ENCODE data around the gene PSMD13.
"Not testable (repeated sequence)": the region's sequence is repeated elsewhere in the genome, so short reads cannot be mapped to it uniquely, and the experiment has no call there.

Gene PSMD13

GRCh38 chr11:278001-278951 is 41.5 kb downstream of the PSMD13 start, which contains the start of gene NLRP6:
NLRP6 (plus strand) TSS chr11:278407; CDS start chr11:278570, 163 bp downstream.
- no peak for FAIRE-seq

DNA sequence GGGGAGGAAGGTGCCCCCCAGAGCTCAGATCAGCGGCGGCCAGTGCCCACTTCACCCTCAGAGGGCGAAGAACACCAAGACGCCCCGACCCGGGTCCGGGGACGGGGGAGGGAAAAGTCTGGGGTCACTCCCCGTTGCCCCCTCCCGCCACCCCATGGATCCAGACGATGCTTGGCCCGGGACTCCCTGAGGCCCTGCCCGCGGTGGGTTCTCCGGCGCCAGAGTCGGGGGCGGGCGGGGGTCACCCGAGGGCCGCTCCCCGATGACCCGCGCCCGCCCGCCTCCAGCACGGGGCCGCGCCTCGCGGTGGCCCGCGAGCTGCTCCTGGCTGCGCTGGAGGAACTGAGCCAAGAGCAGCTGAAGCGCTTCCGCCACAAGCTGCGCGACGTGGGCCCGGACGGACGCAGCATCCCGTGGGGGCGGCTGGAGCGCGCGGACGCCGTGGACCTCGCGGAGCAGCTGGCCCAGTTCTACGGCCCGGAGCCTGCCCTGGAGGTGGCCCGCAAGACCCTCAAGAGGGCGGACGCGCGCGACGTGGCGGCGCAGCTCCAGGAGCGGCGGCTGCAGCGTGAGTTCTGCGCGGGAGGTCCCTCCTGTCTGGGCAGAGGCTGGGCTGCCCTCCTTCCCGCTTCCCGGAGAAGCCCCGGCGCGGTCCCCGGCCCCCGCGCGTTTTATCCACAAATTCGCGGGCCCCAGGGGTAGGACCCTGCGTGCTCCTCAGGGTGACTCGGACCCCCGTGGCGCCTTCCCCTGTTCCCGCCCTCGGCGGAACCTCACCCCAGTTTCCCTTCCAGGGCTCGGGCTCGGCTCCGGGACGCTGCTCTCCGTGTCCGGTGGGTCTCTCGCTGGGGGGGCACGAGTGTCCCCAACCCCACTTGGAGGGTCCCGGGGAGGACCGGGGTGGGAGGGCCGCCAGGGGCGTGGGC is 42.5 kb downstream of the PSMD13 start:
- FAIRE-seq, result no peak

- no peak for FAIRE-seq
These were observed 43.4 kb downstream of the PSMD13 start for GRCh38 chr11:279966-280705.

- no peak for FAIRE-seq
These were observed 44.1 kb downstream of the PSMD13 start for GRCh38 chr11:280706-281485.

GRCh38 chr11:281486-282161 is 44.8 kb downstream of the PSMD13 start:
- FAIRE-seq, result no peak

DNA sequence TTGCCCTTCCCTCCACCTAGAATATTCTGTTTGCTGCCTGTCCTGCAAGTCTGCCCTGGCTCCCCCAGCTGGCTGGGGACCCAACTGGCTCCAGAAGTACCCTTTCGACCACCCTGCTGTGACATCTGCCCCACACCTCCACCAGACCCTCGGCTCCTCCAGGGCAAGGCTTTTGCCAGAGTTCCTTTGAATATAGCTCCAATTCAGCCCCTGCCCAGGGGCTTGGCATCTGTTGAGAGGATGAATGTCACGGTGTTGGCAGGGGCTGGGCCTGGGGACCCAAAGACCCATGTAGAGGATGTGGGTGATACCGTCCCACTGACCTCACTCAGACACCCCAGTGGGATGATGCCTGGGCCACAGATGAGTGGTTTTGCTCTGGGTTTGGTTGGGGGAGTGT is 45.4 kb downstream of the PSMD13 start:
- no peak for FAIRE-seq

DNA sequence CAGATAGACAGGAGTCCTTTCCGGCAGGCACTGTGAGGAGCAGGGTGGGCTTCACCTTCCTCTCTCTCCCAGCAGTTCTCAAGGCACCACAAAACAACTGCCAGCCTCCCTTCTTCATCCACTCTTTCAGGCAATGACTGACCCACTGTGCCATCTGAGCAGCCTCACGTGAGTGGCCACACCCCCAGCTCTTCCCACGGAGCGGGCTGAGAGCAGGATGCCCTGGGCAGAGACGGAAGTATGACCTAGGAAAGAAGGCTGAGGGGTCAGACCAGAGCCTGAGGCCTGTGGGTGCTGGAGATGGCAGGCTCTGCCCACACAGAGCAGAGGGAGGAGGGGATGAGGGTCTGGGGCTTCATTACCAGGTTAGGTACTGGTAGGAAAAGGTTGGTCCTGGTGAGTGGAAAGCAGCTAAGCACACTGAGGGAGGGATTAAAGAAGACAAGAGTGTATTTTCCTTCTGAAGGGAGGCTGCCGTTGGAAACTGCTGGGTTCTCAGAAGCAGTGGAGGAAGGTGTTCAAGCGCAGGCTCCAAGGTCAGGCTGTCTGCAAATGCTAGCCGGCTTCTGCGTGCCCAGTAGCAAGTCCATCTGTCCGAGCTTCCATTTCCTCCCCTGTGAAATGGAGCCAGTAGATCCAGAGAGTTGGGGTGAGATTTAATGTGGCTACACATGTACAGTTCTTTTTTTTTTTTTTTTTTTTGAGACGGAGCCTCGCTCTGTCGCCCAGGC is 46.0 kb downstream of the PSMD13 start:
- FAIRE-seq, result no peak

DNA sequence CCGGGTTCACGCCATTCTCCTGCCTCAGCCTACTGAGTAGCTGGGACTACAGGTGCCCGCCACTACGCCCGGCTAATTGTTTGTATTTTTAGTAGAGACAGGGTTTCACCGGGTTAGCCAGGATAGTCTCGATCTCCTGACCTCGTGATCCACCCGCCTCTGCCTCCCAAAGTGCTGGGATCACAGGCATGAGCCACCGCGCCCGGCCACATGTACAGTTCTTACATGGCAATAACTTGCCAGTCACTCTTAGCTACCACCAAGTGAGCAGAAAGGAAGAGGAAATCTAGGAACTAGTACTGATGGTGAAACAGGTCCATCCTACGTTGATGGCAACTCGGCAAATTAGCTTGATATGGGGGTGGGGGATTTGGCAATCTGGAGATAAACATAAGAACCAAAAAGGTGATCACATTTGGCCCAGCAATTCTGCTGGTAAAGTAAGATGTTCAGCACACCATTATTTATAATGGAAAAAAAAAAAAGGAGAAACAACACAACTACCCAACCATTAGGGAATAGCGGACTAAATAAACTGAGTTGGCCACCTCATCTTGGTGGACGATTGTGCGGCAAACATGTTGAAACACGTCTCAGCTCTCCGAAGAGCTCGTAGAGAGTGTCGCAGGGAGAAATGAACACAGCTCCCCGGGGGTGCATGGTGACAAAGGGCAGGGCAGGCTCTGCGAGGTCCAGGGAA is 46.8 kb downstream of the PSMD13 start:
- no peak for FAIRE-seq

DNA sequence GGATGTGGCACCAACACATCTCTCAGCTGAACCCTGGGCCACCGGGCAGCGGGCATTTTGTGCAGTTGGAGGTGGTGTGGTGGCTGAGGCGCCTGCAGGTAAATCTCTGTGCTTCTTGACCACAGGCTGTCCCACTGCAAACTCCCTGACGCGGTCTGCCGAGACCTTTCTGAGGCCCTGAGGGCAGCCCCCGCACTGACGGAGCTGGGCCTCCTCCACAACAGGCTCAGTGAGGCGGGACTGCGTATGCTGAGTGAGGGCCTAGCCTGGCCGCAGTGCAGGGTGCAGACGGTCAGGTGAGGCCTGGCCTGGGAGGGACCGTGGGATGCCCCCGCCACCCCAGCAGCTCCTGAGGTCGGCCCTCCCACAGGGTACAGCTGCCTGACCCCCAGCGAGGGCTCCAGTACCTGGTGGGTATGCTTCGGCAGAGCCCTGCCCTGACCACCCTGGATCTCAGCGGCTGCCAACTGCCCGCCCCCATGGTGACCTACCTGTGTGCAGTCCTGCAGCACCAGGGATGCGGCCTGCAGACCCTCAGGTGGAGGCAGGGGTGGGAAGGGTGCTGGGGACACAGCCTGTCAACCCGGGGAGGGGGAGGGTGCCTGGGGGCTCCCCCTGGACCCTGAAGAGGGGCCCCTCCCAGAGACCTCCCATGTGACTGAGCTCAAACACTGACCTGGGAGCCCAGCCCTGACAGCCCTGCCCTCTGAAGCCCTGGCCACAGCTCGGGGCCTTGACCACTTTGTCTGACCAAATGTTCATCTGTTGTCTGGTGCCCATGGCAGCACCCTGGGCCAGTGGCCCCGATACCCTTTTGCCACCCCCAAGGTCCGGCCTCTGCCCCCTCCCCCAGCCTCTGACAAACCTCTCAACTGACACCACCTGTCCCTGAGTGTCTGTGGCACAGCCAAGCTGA is 47.6 kb downstream of the PSMD13 start:
- FAIRE-seq, result no peak

DNA sequence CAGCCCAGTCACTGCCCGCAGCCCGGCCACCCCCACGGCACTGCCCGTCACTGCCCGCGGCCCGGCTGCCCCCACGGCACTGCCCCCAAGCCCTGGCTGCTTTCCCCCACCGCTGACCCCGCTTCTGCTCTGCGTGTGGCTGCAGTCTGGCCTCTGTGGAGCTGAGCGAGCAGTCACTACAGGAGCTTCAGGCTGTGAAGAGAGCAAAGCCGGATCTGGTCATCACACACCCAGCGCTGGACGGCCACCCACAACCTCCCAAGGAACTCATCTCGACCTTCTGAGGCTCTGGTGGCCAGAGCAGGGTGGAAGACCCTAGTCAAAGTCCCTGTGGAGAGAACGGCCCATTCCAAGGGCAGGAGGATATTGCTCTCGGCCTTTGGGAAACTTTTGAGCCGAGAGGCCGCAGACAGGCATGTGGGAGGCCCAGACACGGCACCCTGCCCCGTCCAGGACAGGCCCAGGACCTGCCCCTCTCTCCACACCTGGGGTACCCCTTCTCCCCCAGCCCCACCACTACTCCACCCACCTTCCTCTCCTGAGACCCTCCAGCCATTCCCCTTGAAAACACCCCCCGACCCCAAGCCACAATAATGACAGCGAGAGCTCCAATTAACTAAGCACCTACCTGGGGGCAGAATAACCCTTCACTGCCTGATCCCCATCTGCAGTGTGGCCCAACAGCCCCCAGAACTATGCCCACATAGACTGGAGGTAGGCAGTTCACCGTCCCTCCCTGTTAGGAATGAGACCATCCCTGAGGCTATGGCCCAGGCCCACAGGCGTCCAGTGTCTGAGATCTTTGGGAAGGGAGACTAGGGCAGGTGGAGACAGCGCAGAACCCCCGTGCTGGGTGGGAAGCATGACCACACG is 48.5 kb downstream of the PSMD13 start:
- FAIRE-seq, result no peak

- FAIRE-seq, result no peak
These were observed 49.1 kb downstream of the PSMD13 start for GRCh38 chr11:285894-286220.

DNA sequence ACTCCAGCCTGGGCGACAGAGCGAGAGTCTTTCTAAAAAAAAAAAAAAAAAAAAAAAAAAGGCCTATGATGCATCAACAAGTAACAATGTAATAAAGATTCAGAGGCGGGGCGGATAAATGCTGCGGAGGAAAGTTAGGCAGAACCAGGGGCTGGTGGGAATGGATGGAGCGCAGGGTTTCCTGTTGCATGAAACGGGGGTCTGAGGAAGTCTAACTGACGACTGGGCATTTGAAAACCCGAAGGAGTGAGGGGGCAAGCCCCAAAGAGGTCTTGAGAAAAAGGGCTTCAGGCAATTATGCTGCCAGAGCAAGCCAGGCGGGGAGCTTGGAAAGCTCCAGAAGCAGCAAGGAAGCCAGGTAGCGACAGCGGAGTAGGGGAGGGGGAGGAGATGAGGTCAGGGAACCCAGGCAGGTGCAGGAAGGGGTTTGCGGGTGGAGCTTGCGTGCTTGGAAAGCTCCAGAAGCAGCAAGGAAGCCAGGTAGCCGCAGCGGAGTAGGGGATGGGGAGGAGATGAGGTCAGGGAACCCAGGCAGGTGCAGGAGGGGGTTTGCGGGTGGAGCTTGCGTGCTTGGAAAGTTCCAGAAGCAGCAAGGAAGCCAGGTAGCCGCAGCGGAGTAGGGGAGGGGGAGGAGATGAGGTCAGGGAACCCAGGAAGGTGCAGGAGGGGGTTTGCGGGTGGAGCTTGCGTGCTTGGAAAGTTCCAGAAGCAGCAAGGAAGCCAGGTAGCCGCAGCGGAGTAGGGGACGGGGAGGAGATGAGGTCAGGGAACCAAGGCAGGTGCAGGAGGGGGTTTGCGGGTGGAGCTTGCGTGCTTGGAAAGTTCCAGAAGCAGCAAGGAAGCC is 50.4 kb downstream of the PSMD13 start:
- FAIRE-seq, result not testable (repeated sequence)

- FAIRE-seq, result no peak
These were observed 51.2 kb downstream of the PSMD13 start for GRCh38 chr11:287821-288477.

GRCh38 chr11:288478-289397 is 52.0 kb downstream of the PSMD13 start, which contains the start of gene PGGHG:
PGGHG (plus strand) TSS chr11:289126; CDS start chr11:289817, 691 bp downstream.
- no peak for FAIRE-seq

GRCh38 chr11:289398-289711 is 52.6 kb downstream of the PSMD13 start:
- FAIRE-seq, result no peak

Measured in colon (tissue), 2 donors.